ENCODE measurements around the gene PRDM10.

GRCh38 chr11:129948926-129949466 lies 53.6 kb downstream of the PRDM10 start:
- no peak for TF ChIP-seq POLR2AphosphoS5 (IDR thresholded peaks at IDR 0.05)
- TF ChIP-seq CTCF (IDR thresholded peaks at IDR 0.05; ENCODE audit: poor library complexity, severe bottlenecking) = no peak
- no peak for TF ChIP-seq EZH2 (IDR thresholded peaks at IDR 0.05; ENCODE audit: borderline replicate concordance, insufficient read depth, low read length, poor library complexity, severe bottlenecking)
- no peak for TF ChIP-seq TAF1 (IDR thresholded peaks at IDR 0.05; ENCODE audit: low read depth)
